GM19372 (cell line): ENCODE data around the gene KDM4B.

Experiments used
- ATAC-seq: cut with Tn5 transposase; IDR thresholded peaks from one replicate; pipeline ENCODE4 v1.9.1; 2021; ENCODE audit warnings: mild to moderate bottlenecking, low read depth, moderate library complexity; ENCODE audit not compliant: unreplicated experiment

KDM4B gene

GRCh38 chr19:5115771-5116202 lies 146.9 kb downstream of the KDM4B start:
- ATAC-seq, result no peak

- no peak for ATAC-seq
Measured at GRCh38 chr19:5116292-5116691, 147.4 kb downstream of the KDM4B start.

- ATAC-seq, result no peak
Measured at GRCh38 chr19:5117421-5117820, 148.5 kb downstream of the KDM4B start.

GRCh38 chr19:5118026-5118425 lies 149.1 kb downstream of the KDM4B start:
- ATAC-seq, result no peak

- ATAC-seq, result no peak
Measured at GRCh38 chr19:5119297-5119998, 150.5 kb downstream of the KDM4B start.

GRCh38 chr19:5120321-5120720 lies 151.4 kb downstream of the KDM4B start:
- no peak for ATAC-seq

GRCh38 chr19:5120833-5121232 lies 151.9 kb downstream of the KDM4B start:
- ATAC-seq, result no peak

GRCh38 chr19:5121266-5122120 lies 152.6 kb downstream of the KDM4B start:
- ATAC-seq, result no peak

GRCh38 chr19:5122121-5122400 lies 153.1 kb downstream of the KDM4B start:
- no peak for ATAC-seq

GRCh38 chr19:5122671-5123409 lies 153.9 kb downstream of the KDM4B start:
- ATAC-seq, result no peak

GRCh38 chr19:5123646-5124045 lies 154.7 kb downstream of the KDM4B start:
- ATAC-seq, result no peak

- no peak for ATAC-seq
Measured at GRCh38 chr19:5124111-5124855, 155.4 kb downstream of the KDM4B start.

GRCh38 chr19:5125376-5125775 lies 156.5 kb downstream of the KDM4B start:
- ATAC-seq, result no peak

GRCh38 chr19:5125797-5126497 lies 157.0 kb downstream of the KDM4B start:
- ATAC-seq, result no peak

- ATAC-seq, result no peak
Measured at GRCh38 chr19:5126498-5127223, 157.7 kb downstream of the KDM4B start.

GRCh38 chr19:5127717-5128116 lies 158.8 kb downstream of the KDM4B start:
- no peak for ATAC-seq

GRCh38 chr19:5128251-5128935 lies 159.5 kb downstream of the KDM4B start:
- no peak for ATAC-seq

GRCh38 chr19:5128936-5129389 lies 160.1 kb downstream of the KDM4B start:
- ATAC-seq, result no peak

GRCh38 chr19:5129691-5130090 lies 160.8 kb downstream of the KDM4B start:
- ATAC-seq, result no peak
